ENCODE measurements around the gene BACH2. TPM values are rescaled to one million over a fixed set of nuclear protein-coding genes. Genes with fewer than 3 reads are reported as not detected.
A peak's percentile ranks its signal among the peaks of the same experiment; 100 is the strongest.

The BACH2 gene
- total and polyA plus RNA-seq, 2 donors (not counting 1 experiment from before 2014, with no cell fraction given): 2.2 to 2.6 TPM

DNA sequence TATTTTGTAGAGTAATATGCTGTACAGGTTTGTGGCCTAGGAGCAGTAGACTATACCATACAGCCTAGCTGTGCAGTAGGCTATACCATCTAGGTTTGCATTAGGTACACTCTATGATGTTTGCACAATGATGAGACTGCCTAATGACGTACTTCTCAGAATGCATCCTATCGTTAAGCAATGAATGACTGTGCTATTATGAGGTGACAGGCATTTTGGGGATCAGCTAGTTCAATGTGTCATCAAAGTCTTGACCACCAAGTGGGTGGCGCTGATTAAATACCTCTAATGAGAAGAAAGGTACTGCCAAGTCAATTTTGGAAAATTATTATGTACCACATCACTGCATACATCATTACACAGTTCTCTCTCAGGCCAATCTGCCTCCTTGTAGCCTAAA is 190.2 kb downstream of the BACH2 start:
- H3K4me2 ChIP-seq (ENCODE audit: extremely low read depth, insufficient read depth, low read length): no peak overlapping the region
- TF ChIP-seq EZH2 (IDR thresholded peaks at IDR 0.05; ENCODE audit: low read length, missing control alignments): no peak
- TF ChIP-seq, protein P1, sequence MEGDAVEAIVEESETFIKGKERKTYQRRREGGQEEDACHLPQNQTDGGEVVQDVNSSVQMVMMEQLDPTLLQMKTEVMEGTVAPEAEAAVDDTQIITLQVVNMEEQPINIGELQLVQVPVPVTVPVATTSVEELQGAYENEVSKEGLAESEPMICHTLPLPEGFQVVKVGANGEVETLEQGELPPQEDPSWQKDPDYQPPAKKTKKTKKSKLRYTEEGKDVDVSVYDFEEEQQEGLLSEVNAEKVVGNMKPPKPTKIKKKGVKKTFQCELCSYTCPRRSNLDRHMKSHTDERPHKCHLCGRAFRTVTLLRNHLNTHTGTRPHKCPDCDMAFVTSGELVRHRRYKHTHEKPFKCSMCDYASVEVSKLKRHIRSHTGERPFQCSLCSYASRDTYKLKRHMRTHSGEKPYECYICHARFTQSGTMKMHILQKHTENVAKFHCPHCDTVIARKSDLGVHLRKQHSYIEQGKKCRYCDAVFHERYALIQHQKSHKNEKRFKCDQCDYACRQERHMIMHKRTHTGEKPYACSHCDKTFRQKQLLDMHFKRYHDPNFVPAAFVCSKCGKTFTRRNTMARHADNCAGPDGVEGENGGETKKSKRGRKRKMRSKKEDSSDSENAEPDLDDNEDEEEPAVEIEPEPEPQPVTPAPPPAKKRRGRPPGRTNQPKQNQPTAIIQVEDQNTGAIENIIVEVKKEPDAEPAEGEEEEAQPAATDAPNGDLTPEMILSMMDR (conservative IDR thresholded peaks at IDR 0.05 in 1 of 2, IDR thresholded peaks at IDR 0.05 in 1 of 2; ENCODE audit: low read depth in 1 of 2, low read length in 2 of 2): no peak
- no peaks in the 10 kb centered on the region for H3K79me2 ChIP-seq (ENCODE audit: control insufficient read depth, insufficient read depth, low read length)

DNA sequence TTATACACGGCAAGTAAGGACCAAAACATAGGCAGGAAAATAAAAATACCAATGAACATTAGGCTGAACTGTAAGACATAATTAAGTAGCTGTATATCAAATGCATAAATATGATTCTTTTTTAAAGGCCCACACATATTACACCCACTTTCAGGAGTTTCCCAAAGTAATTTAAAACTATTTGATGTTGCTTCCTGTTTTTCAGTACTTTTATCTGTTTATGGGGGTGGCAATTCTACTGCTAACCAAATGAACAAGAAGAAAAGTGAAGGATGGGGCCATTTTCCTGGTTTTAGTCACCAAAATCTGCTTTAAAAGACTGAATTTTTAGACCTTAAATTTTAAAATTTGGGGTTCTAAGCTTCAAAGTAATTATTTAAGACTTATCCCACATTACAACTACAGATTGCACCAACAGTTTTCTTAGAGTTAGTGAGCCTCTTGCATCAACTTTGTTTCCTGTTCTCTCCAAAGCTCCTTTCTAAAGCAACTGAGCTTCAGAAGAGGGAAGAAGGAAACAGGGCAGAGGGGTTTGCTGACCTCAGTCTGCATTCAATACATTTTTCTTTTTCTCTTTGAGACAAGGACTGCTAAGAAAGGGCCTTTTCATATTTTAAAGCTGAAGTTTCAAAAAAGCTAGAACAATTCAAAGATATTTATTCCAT is 191.0 kb downstream of the BACH2 start:
- Histone ChIP-seq H3K4me2 (ENCODE audit: extremely low read depth, insufficient read depth, low read length) (no peak overlapping the region), H2AFZ (ENCODE audit: low read length) (no peak overlapping the region), H3K79me2 (ENCODE audit: control insufficient read depth, insufficient read depth, low read length) (no peaks in the 10 kb centered on the region), H3K9me3 (ENCODE audit: control insufficient read depth, insufficient read depth, low read depth, low read length) (no peaks in the 10 kb centered on the region), H3K4me3 (replicated peaks in 1 of 4; ENCODE audit: control extremely low read depth in 1 of 4, insufficient read depth in 1 of 4, low read depth in 3 of 4, low read length in 4 of 4) (no peak overlapping the region), H3K4me1 (ENCODE audit: control insufficient read depth, extremely low read depth, insufficient read depth, low read length) (peaks cover 6% of the 10 kb centered on the region), H3K9ac (ENCODE audit: insufficient read depth, low read length) (no peak overlapping the region), H3K36me3 (ENCODE audit: control insufficient read depth, insufficient read depth, low read length) (no peaks in the 10 kb centered on the region), H3K27me3 (ENCODE audit: control insufficient read depth, insufficient read depth, low read length) (no peaks in the 10 kb centered on the region), H4K20me1 (ENCODE audit: control insufficient read depth, extremely low read depth, insufficient read depth, low read length) (no peaks in the 10 kb centered on the region), H3K27ac (ENCODE audit: insufficient read depth, low read length) (no peak overlapping the region)
- DNase-seq (ENCODE audit: low read depth in 2 of 2): no peak
- TF ChIP-seq, protein P1 (conservative IDR thresholded peaks at IDR 0.05 in 1 of 2, IDR thresholded peaks at IDR 0.05 in 1 of 2; ENCODE audit: low read depth in 1 of 2, low read length in 2 of 2): no peak
- TF ChIP-seq EZH2 (IDR thresholded peaks at IDR 0.05; ENCODE audit: low read length, missing control alignments): no peak

More for the DNA sequence above, 190.2 kb downstream of the BACH2 start:
- H2AFZ ChIP-seq (ENCODE audit: low read length): no peak overlapping the region
- no peak overlapping the region for H3K9ac ChIP-seq (ENCODE audit: insufficient read depth, low read length)
- peaks cover 6% of the 10 kb centered on the region for H3K4me1 ChIP-seq (ENCODE audit: control insufficient read depth, extremely low read depth, insufficient read depth, low read length)
- no peaks in the 10 kb centered on the region for H3K27me3 ChIP-seq (ENCODE audit: control insufficient read depth, insufficient read depth, low read length)
- no peaks in the 10 kb centered on the region for H3K36me3 ChIP-seq (ENCODE audit: control insufficient read depth, insufficient read depth, low read length)
- no peak for DNase-seq (ENCODE audit: low read depth in 2 of 2)
- no peak overlapping the region for H3K4me3 ChIP-seq (replicated peaks in 1 of 4; ENCODE audit: control extremely low read depth in 1 of 4, insufficient read depth in 1 of 4, low read depth in 3 of 4, low read length in 4 of 4)
- no peaks in the 10 kb centered on the region for H4K20me1 ChIP-seq (ENCODE audit: control insufficient read depth, extremely low read depth, insufficient read depth, low read length)
- no peak overlapping the region for H3K27ac ChIP-seq (ENCODE audit: insufficient read depth, low read length)
- H3K9me3 ChIP-seq (ENCODE audit: control insufficient read depth, insufficient read depth, low read depth, low read length): no peaks in the 10 kb centered on the region

DNA sequence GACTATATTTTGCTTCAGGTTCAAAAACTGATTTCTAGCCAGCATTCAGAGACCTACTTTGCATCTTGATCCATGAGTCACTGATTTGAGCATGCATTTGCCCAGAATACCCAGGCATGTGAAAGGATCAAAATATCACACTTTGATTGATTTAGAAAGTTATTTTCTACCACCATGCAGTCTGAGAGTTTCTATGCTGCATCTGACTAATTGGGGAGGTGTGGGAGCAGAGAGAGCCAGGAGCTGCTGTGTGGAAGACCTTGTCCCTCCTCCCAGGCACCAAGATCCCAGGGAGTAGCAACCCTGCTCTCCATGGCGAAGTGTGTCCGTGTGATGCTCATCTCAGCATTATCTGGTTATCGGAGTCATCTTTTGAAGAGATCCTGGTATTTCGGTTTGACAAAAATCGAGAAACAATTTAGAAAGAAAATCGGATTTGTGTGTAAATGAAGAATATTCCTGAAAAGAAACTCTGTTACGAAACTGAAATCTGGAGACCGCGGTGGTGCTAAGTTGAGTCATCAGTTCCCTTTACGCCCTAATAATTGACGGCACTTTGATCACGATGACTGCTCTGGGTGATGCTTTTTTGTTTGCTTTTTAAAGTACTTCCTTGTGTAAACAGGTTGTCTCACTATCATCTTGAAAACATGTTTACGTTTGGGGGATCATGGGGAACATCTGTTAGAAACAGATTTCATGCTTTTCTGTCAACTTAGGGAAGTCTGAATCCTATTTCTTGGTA is 193.4 kb downstream of the BACH2 start:
- H3K27me3 ChIP-seq (ENCODE audit: control insufficient read depth, insufficient read depth, low read length): no peaks in the 10 kb centered on the region
- H3K79me2 ChIP-seq (ENCODE audit: control insufficient read depth, insufficient read depth, low read length): no peaks in the 10 kb centered on the region
- H3K36me3 ChIP-seq (ENCODE audit: control insufficient read depth, insufficient read depth, low read length): no peaks in the 10 kb centered on the region
- H3K9ac ChIP-seq (ENCODE audit: insufficient read depth, low read length): no peak overlapping the region
- TF ChIP-seq EZH2 (IDR thresholded peaks at IDR 0.05; ENCODE audit: low read length, missing control alignments): no peak
- TF ChIP-seq, protein P1 (conservative IDR thresholded peaks at IDR 0.05 in 1 of 2, IDR thresholded peaks at IDR 0.05 in 1 of 2; ENCODE audit: low read depth in 1 of 2, low read length in 2 of 2): no peak
- peaks cover 13% of the 10 kb centered on the region for H3K4me1 ChIP-seq (ENCODE audit: control insufficient read depth, extremely low read depth, insufficient read depth, low read length)
- H3K4me3 ChIP-seq (replicated peaks in 1 of 4; ENCODE audit: control extremely low read depth in 1 of 4, insufficient read depth in 1 of 4, low read depth in 3 of 4, low read length in 4 of 4): peak overlapping the region in 3 of 4 experiments; percentile 29 to 40 (median 31)
- peak overlapping the region; percentile 82 for H3K4me2 ChIP-seq (ENCODE audit: extremely low read depth, insufficient read depth, low read length)
- no peaks in the 10 kb centered on the region for H4K20me1 ChIP-seq (ENCODE audit: control insufficient read depth, extremely low read depth, insufficient read depth, low read length)
- DNase-seq (ENCODE audit: low read depth in 2 of 2): peak; percentile 59 to 65
- peak overlapping the region; percentile 33 for H2AFZ ChIP-seq (ENCODE audit: low read length)
- peak overlapping the region; percentile 16 for H3K27ac ChIP-seq (ENCODE audit: insufficient read depth, low read length)
- no peaks in the 10 kb centered on the region for H3K9me3 ChIP-seq (ENCODE audit: control insufficient read depth, insufficient read depth, low read depth, low read length)

Data from fibroblast of lung (primary cell).